ENCODE measurements around the gene ZFP36L2. TPM values are rescaled to one million over a fixed set of nuclear protein-coding genes. Genes with fewer than 3 reads are reported as not detected.
"Not testable (repeated sequence)": the region's sequence is repeated elsewhere in the genome, so short reads cannot be mapped to it uniquely, and the experiment has no call there.

Gene ZFP36L2
- total RNA-seq, 4 donors from 2014 or later: 146 to 287 (median 172) TPM

- Histone ChIP-seq H3K27ac (no peak overlapping the region), H3K4me1 (peaks cover 9 to 13% of the 10 kb centered on the region in 2 donors), H3K9me3 (no peaks in the 10 kb centered on the region), H3K4me3 (replicated peaks in 1 of 3) (no peak overlapping the region), H3K36me3 (no peaks in the 10 kb centered on the region), H3K27me3 (no peaks in the 10 kb centered on the region)
- intact Hi-C loops (cut with DNase I): no loop called here
- TF ChIP-seq POLR2A (IDR thresholded peaks at IDR 0.05) (no peak), CTCF (IDR thresholded peaks at IDR 0.05) (no peak)
- no peak for DNase-seq
- 90 to 94% methylated on average over 9 to 10 of the region's 10 CpGs for WGBS, 2 donors
These were observed 35.9 kb downstream of the ZFP36L2 start for GRCh38 chr2:43190311-43191052.

- intact Hi-C loops (cut with DNase I); H3K4me3 ChIP-seq (replicated peaks in 1 of 3); H3K9me3 ChIP-seq; H3K36me3 ChIP-seq; H3K27me3 ChIP-seq; DNase-seq; H3K27ac ChIP-seq: not testable (repeated sequence)
- WGBS, 2 donors: 94 to 96% methylated on average over 7 of the region's 7 CpGs
- peaks cover 9 to 13% of the 10 kb centered on the region in 2 donors for H3K4me1 ChIP-seq
These were observed 36.5 kb downstream of the ZFP36L2 start for GRCh38 chr2:43189861-43190260.

- H3K27ac ChIP-seq: no peak overlapping the region
- H3K4me3 ChIP-seq (replicated peaks in 1 of 3): no peak overlapping the region
- no peaks in the 10 kb centered on the region for H3K27me3 ChIP-seq
- TF ChIP-seq CTCF (IDR thresholded peaks at IDR 0.05) (no peak), POLR2A (IDR thresholded peaks at IDR 0.05) (no peak)
- 94 to 95% methylated on average over 15 to 16 of the region's 16 CpGs for WGBS, 2 donors
- no peaks in the 10 kb centered on the region for H3K36me3 ChIP-seq
- DNase-seq: no peak
- peaks cover 9 to 13% of the 10 kb centered on the region in 2 donors for H3K4me1 ChIP-seq
- no peaks in the 10 kb centered on the region for H3K9me3 ChIP-seq
- intact Hi-C loops (cut with DNase I): no loop called here
These were observed 37.6 kb downstream of the ZFP36L2 start for GRCh38 chr2:43188561-43189386.

- WGBS, 2 donors: 54 to 84% methylated on average over 8 to 10 of the region's 12 CpGs
- peak in 1 of 2 donors; percentile 13 for DNase-seq
- peak overlapping the region in 2 of 3 donors; percentile 30 to 44 for H3K27ac ChIP-seq
These were observed 39.6 kb downstream of the ZFP36L2 start for GRCh38 chr2:43186679-43187374.

More at GRCh38 chr2:43186679-43187374, 39.6 kb downstream of the ZFP36L2 start:
- intact Hi-C loops (cut with DNase I): no loop called here
- Histone ChIP-seq H3K27me3 (no peaks in the 10 kb centered on the region), H3K4me3 (replicated peaks in 1 of 3) (no peak overlapping the region), H3K9me3 (no peaks in the 10 kb centered on the region), H3K36me3 (no peaks in the 10 kb centered on the region), H3K4me1 (peaks cover 9 to 13% of the 10 kb centered on the region in 2 donors)
- TF ChIP-seq CTCF (IDR thresholded peaks at IDR 0.05) (no peak), POLR2A (IDR thresholded peaks at IDR 0.05) (no peak)

Measured in thyroid gland (tissue), 4 donors.